Erythroblast (primary cell): ENCODE data around the gene HTR2A.

Source experiments
- GATA1 ChIP-seq: IDR thresholded peaks from 2 replicates; pipeline ENCODE4 v1.6.1; 2011; ENCODE audit warnings: low read depth, mild to moderate bottlenecking, control low read depth, low read length, moderate library complexity
- POLR2A ChIP-seq: IDR thresholded peaks from 2 replicates; pipeline ENCODE4 v1.6.1; 2011; ENCODE audit warnings: mild to moderate bottlenecking, low read length

DNA sequence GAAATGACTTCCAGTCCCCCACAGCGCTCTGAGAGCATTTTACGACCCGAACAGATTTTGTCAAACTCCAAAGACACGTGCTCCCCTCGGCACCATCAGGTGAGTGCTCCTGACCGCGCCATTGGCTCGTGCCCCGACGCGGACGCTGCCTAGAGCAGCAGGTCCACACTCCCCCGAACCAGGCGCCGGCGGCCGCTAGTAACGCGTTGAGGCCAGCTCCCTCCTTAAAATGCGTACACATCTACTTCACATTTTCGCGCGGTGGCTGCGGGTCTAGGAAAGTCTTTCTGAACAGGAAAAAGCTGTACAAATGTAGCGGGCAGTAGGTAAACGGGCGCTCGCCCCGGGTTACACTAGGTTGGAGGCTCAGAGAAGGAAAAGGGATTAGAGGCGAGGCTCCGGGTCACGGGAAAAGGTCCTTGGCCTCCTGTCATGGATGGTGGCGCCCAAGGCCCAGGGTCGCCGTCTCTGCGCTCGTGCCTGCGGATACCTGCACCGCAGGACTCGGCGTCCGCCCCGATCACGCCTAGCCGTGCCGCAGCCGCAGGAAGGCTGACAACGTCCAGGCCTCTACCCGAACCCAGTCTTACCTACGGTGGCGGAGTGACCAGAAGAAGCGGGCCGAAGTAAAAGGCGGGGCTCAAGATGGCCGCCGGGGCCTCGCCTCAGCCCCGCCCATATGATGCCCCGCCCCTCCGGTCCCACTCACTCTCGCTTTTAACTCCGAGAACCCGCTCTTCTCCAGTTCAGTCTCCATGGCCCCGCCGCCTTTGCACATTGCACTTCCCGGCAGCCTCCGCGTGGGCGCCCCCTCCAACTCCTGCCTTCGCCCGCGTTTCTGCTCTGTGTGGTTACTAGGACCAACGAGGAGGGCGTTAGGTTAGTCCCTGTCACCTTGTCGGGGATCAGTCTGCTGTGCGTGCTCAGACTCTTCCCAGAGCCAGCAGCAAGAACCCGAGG, 100.1 kb downstream of the HTR2A start, which contains the start of gene ESD:
- TF ChIP-seq POLR2A (peak; percentile 66), GATA1 (no peak)
